ENCODE measurements around the gene GPLD1.

The GPLD1 gene

GRCh38 chr6:24506814-24507520 is 17.6 kb upstream of the GPLD1 start:
- DNase-seq (ENCODE audit: insufficient read length, low spot score) (no peak), FAIRE-seq (no peak)
- TF ChIP-seq CTCF (IDR thresholded peaks at IDR 0.05; ENCODE audit: insufficient read depth, missing control alignments) = no peak

- FAIRE-seq (no peak), DNase-seq (ENCODE audit: insufficient read length, low spot score) (no peak)
- TF ChIP-seq CTCF (IDR thresholded peaks at IDR 0.05; ENCODE audit: insufficient read depth, missing control alignments) = no peak
Measured at GRCh38 chr6:24504649-24505586, 15.5 kb upstream of the GPLD1 start.

GRCh38 chr6:24504287-24504648 is 14.9 kb upstream of the GPLD1 start:
- DNase-seq (ENCODE audit: insufficient read length, low spot score) (no peak), FAIRE-seq (no peak)
- TF ChIP-seq CTCF (IDR thresholded peaks at IDR 0.05; ENCODE audit: insufficient read depth, missing control alignments) = no peak

- no peak for TF ChIP-seq CTCF (IDR thresholded peaks at IDR 0.05; ENCODE audit: insufficient read depth, missing control alignments)
- DNase-seq (ENCODE audit: insufficient read length, low spot score) = no peak
- FAIRE-seq = no peak
Measured at GRCh38 chr6:24501914-24502313, 12.5 kb upstream of the GPLD1 start.

GRCh38 chr6:24501374-24501773 is 12.0 kb upstream of the GPLD1 start:
- FAIRE-seq (no peak), DNase-seq (ENCODE audit: insufficient read length, low spot score) (no peak)
- TF ChIP-seq CTCF (IDR thresholded peaks at IDR 0.05; ENCODE audit: insufficient read depth, missing control alignments) = no peak

GRCh38 chr6:24500683-24501082 is 11.3 kb upstream of the GPLD1 start:
- DNase-seq (ENCODE audit: insufficient read length, low spot score) (no peak), FAIRE-seq (no peak)
- TF ChIP-seq CTCF (IDR thresholded peaks at IDR 0.05; ENCODE audit: insufficient read depth, missing control alignments) = no peak
